ENCODE results near the gene MCF2L2.
"Not testable (repeated sequence)": the region's sequence is repeated elsewhere in the genome, so short reads cannot be mapped to it uniquely, and the experiment has no call there.

The MCF2L2 gene

DNA sequence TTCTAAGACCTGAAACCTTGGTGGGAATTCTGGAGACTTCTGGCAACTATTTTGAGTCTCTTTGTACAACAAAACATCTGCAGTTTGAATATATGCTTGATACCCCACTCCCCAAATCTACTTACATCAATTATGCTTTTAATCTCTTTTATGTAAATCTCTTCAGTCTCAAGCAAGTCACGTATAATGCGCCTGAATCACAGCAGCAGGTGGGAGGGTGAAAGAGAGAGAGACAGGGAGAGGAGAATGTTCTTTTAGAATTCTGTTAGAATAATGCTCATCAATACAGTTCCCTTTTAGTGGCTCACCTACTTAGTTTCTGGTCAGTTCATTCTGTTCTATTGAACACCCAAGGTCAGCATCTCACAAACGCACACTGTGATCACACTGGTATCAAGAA lies 197.6 kb downstream of the MCF2L2 start:
- DNase-seq (ENCODE audit: low spot score): no peak

GRCh38 chr3:183230251-183230650 lies 198.2 kb downstream of the MCF2L2 start:
- DNase-seq (ENCODE audit: low spot score): not testable (repeated sequence)

- no peak for DNase-seq (ENCODE audit: low spot score)
Measured at GRCh38 chr3:183229178-183229577, 199.2 kb downstream of the MCF2L2 start.

DNA sequence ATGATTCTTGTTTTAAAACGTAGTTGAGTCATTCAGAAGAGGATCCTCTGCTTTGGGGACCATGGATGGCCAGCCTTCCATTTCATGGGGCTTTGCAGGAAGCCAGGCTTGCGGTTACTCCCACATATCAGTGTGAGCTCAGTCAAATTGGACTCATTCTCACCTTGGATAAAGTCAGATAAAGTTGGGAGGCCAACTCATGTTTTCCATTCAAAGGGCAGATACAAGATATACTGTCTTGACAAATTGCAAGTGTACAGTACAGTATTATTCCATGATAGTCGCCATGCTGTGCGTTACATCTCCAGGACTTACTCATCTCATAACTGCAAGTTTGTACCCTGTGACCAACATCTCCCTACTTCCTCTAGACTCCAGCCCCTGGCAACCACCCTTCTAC lies 200.8 kb downstream of the MCF2L2 start:
- no peak for DNase-seq (ENCODE audit: low spot score)

- no peak for DNase-seq (ENCODE audit: low spot score)
Measured at GRCh38 chr3:183226333-183226890, 202.0 kb downstream of the MCF2L2 start.

DNA sequence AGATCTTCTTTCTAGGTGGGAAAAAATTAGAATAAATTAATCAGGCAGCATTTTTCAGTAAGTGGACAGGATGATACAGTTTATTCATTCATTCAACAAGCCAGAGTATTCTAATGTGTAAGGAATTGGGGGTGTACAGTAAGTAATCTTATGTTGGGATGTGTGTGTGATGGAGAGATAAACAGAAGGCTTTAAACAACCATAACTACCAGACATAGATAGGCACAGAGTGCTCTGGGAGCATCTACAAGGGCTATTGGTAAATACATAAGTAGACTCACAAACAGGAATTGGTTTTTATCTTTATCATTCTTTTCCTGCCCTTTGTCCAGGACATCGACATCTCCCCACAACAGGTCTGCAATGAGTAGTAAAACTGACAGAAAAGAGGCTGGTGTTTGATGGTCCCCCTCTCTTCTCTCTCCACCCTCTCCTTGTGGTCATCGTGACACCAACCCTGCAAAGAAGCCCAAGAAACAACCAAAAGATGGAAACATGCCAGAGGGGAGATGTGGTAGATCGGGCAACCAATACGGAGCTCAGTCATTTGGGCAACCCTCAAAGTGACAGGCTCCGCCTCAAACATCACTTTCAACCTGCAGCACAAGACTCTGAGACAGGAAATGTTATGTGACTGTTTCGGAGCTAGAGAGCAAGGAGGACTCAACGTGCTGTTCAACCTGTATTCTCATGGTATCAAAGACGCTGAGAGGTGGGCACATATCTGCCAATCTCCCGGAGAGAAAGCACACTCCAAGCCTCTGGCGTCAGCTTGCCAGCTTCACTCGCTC lies 204.0 kb downstream of the MCF2L2 start:
- DNase-seq (ENCODE audit: low spot score): no peak

GRCh38 chr3:183222631-183223235 lies 205.7 kb downstream of the MCF2L2 start:
- no peak for DNase-seq (ENCODE audit: low spot score)

- DNase-seq (ENCODE audit: low spot score): no peak
Measured at GRCh38 chr3:183220828-183221227, 207.6 kb downstream of the MCF2L2 start.

- no peak for DNase-seq (ENCODE audit: low spot score)
Measured at GRCh38 chr3:183218826-183219225, 209.6 kb downstream of the MCF2L2 start.

- no peak for DNase-seq (ENCODE audit: low spot score)
Measured at GRCh38 chr3:183217548-183218332, 210.7 kb downstream of the MCF2L2 start.

- no peak for DNase-seq (ENCODE audit: low spot score)
Measured at GRCh38 chr3:183215591-183216202, 212.7 kb downstream of the MCF2L2 start.

DNA sequence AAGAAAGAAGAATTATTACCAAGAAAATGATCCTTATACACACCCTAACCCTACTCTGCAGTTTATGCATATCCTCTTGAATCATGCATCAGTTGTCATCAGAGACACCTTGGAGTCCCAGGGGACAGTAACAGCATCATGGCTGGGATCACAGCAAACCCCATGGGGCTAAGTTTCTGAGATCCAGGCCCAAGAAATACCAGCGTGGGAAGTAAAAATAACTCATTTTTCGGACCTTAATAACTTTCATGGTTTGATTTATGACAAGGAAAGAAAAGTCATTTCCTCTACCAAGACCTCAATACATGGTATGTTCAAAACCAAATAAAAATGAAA lies 214.2 kb downstream of the MCF2L2 start:
- DNase-seq (ENCODE audit: low spot score): no peak

DNA sequence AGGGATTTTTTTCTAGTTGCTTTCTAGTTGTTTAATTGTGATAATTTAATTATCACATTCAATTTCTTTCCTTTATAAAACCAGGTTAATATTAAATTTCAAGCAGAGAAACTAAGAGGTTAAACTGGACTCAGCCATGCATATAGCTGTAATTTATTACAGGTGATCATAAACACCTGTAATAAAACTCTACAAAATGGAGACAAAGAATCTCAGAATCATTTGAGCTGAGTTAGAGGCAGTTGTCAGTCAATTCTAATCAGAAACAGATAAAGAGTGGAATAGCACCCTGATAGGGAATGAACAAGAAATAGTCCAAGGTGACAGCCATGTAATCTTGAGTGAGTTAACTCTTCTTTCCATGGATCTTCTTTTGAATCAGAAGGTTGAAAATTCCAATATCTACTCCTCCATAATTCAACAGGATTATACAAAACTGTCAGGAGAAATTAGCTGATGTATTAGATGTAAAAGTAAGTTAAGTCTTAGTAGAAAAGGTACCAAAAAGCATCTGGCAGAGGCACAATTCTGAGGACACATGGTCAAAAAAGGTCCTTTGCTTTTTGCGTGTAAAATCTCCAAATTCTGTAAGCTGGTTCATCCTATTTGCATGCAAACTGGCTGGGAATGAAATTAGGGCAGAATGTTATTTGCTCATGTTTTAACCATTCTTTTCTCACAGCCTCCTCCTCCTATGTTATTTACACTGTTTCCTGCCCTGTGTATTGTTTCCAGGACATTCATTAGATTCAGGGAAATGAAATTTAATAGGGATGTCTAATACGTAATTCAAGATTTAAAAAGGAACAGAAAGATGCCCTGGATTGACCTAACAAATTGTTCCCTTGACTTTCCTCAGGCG lies 214.8 kb downstream of the MCF2L2 start:
- no peak for DNase-seq (ENCODE audit: low spot score)

- DNase-seq (ENCODE audit: low spot score): no peak
Measured at GRCh38 chr3:183212565-183212964, 215.9 kb downstream of the MCF2L2 start.

- no peak for DNase-seq (ENCODE audit: low spot score)
Measured at GRCh38 chr3:183212096-183212495, 216.3 kb downstream of the MCF2L2 start.

- DNase-seq (ENCODE audit: low spot score): no peak
Measured at GRCh38 chr3:183211352-183211751, 217.1 kb downstream of the MCF2L2 start.

DNA sequence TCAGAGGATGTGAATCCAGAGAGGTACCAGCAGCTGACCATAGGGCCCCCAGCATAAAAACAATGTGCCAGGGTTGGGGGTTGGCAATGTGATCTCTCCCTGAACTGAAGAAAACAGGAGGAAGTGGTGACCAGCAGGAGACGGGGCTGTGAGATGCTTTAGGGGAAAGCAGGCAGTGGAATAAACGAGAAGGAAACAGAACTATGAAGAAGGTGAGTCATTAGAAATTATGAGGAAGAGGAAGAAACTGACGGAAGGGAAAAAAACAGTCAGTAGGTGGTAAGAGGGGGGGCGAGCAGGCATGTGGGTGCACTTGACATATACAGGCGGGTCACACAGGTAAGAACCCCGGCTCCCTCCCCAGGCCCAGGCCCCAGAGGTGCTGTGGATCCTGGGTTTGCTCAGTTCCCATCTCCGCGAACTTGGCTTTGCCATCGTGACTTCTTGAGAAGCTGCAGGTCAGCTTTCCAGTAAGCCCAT lies 217.5 kb downstream of the MCF2L2 start:
- DNase-seq (ENCODE audit: low spot score): no peak

DNA sequence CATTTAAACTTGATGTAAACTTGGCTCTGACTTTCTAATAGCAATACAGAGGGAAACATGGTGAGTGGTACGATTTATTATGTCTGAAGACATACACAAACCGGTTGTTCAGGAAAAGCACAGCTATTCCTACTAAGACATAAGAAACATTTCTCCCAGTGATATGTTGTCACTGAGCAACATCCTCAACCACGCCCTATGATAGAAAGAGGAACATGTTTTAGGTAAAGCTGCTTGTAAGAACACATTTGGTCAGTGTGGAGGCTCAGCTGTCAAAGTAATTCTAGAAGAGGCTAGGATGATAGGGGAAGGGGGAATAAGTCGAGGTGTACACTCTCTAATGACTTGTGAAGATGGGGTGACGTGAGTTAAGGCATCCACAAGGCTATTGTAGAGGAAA lies 218.1 kb downstream of the MCF2L2 start:
- DNase-seq (ENCODE audit: low spot score): no peak

DNA sequence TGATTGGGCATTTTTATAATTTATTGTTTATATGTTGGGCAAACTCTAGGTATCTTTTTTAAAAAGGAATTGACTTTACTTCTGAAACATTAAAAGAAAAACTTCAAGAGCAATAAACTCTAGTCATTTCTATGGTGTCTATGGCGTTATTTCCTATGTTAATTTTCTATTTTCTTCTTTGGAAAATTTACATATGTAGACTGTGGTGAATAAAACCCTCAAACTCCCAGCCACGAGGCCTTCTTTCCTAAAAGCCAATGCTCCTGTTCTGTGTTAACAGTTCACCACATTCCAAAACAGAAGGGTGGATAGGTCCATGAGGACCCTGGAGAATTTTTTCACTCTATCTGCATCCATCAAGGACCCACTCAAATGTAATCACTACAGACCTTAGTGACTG lies 219.6 kb downstream of the MCF2L2 start:
- no peak for DNase-seq (ENCODE audit: low spot score)

- no peak for DNase-seq (ENCODE audit: low spot score)
Measured at GRCh38 chr3:183208260-183208659, 220.2 kb downstream of the MCF2L2 start.

- no peak for DNase-seq (ENCODE audit: low spot score)
Measured at GRCh38 chr3:183203670-183204069, 224.7 kb downstream of the MCF2L2 start.
